22Rv1 (cell line): ENCODE results near the gene SOAT2.

Source experiments
- H3K27ac ChIP-seq: fragments of 450-650 bp; 2 replicates; pipeline ENCODE4 v1.5.1; 2017
- ZFX ChIP-seq: fragments of 450-650 bp; IDR thresholded peaks from 2 replicates; pipeline ENCODE4 v1.6.1; 2017; ENCODE audit warnings: antibody characterized with exemption, borderline replicate concordance
- TF ChIP-seq, protein P1 (sequence below): fragments of 450-650 bp; IDR thresholded peaks from 2 replicates; pipeline ENCODE4 v1.5.1; 2017; ENCODE audit warnings: mild to moderate bottlenecking

The SOAT2 gene, protein sequence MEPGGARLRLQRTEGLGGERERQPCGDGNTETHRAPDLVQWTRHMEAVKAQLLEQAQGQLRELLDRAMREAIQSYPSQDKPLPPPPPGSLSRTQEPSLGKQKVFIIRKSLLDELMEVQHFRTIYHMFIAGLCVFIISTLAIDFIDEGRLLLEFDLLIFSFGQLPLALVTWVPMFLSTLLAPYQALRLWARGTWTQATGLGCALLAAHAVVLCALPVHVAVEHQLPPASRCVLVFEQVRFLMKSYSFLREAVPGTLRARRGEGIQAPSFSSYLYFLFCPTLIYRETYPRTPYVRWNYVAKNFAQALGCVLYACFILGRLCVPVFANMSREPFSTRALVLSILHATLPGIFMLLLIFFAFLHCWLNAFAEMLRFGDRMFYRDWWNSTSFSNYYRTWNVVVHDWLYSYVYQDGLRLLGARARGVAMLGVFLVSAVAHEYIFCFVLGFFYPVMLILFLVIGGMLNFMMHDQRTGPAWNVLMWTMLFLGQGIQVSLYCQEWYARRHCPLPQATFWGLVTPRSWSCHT

DNA sequence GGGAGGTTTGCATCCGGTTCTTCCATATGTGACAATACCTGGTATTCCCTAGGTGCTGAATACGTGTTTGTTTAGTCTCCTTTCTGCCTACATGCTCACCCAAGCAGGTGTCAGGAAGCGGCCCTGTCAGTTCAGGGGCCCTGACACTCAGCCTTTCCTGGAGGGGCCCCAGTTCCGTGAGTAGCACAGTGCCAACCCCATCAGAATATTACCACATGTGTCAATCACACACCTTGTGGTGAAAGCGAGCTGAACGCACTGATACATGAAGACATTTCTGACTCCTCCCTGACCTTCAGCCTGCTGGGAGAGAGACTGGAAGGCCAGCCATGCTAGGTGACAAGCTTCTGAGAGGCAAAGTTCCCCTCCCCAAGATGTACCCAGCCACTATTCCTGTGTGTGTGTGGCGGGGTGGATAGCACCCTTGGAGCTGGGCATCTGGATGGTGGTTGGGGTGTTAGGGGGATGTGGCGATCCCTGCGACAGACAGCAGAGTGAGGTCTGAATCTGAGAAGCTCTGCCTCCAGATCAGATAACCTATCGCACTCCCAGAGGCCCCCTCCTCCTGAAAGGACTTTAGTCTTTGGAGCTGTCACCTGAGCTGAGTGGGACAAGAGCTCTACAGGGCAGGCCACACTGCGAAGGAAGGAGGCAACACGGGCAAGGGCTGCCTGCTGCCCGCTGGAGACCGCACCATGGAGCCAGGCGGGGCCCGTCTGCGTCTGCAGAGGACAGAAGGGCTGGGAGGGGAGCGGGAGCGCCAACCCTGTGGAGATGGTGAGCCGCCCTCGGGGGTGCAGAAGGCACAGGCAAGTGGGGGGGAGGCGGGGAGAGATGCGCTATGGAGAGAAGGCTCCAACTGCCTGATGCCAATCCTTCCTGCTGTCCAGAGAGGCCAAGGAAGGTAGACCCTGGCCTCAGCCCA lies at the start of gene SOAT2:
SOAT2 (plus strand) TSS at position 604 of the 925 bp plus-strand sequence; CDS start at position 696, 92 bp downstream.
- H3K27ac ChIP-seq = no peak within 1 kb of the TSS
- TF ChIP-seq, protein P1, sequence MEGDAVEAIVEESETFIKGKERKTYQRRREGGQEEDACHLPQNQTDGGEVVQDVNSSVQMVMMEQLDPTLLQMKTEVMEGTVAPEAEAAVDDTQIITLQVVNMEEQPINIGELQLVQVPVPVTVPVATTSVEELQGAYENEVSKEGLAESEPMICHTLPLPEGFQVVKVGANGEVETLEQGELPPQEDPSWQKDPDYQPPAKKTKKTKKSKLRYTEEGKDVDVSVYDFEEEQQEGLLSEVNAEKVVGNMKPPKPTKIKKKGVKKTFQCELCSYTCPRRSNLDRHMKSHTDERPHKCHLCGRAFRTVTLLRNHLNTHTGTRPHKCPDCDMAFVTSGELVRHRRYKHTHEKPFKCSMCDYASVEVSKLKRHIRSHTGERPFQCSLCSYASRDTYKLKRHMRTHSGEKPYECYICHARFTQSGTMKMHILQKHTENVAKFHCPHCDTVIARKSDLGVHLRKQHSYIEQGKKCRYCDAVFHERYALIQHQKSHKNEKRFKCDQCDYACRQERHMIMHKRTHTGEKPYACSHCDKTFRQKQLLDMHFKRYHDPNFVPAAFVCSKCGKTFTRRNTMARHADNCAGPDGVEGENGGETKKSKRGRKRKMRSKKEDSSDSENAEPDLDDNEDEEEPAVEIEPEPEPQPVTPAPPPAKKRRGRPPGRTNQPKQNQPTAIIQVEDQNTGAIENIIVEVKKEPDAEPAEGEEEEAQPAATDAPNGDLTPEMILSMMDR = no peak
- TF ChIP-seq ZFX = no peak

DNA sequence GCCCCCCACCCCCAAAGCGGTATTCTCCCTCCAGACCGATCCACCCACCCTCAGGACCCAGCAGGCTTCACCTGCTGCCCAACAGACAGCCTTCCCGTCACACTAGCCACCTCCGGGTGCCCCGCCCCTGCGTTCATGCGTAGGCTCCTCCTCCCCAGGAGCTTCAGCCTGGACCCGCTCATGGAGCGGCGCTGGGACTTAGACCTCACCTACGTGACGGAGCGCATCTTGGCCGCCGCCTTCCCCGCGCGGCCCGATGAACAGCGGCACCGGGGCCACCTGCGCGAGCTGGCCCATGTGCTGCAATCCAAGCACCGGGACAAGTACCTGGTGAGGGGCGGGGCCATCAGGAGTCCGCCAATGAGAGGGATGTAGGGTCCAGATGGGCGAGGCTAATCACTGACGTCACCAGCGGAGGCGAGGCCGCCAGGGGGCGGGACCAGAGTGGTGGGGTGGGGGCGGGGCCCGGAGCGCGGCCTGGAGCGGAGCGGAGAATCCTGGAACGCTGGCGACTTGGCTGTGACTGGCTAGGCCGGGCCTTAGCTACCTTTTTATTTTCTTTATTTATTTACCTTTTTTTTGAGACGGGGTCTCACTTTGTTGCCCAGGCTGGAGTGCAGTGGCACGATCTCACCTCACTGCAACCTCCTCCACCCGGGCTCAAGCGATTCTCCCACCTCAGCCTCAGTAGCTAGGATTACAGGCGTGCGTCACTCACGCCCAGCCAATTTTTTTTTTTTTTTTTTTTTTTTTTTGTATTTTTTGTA lies 49.0 kb upstream of the SOAT2 start:
- no peak for TF ChIP-seq ZFX
- TF ChIP-seq, protein P1 = no peak
- peak overlapping the region; percentile 100 for H3K27ac ChIP-seq

DNA sequence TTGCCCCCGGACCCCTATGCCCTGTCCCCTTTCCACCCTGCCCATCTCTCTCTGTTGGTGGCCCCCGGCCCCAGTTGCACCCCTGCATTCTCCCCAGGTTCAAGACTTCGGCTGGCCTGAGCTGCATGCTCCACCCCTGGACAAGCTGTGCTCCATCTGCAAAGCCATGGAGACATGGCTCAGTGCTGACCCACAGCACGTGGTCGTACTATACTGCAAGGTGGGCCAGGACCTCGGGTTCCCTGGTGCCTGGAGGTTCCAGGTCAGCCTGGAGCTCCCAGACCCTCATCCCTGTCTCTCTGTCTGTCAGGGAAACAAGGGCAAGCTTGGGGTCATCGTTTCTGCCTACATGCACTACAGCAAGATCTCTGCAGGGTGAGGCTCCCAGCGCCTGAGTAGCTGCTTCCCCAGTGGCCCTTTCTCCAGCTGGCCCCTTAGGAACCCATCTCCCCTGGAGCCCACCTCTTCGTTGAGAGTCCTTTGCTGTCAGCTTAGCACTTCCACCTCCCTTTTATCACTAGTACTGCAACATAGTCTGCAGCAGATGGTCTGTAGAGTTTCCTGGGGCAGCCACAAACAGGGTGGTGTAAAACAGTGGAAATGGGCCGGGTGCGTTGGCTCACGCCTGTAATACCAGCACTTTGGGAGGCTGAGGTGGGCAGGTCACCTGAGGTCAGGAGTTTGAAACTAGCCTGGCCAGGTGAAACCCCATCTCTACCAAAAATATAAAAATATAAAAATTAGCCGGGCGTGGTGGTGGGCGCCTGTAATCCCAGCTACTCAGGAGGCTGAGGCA lies 47.6 kb upstream of the SOAT2 start:
- H3K27ac ChIP-seq = peak overlapping the region; percentile 3; the same call in 1 of the 2 replicates
- TF ChIP-seq, protein P1 = no peak

DNA sequence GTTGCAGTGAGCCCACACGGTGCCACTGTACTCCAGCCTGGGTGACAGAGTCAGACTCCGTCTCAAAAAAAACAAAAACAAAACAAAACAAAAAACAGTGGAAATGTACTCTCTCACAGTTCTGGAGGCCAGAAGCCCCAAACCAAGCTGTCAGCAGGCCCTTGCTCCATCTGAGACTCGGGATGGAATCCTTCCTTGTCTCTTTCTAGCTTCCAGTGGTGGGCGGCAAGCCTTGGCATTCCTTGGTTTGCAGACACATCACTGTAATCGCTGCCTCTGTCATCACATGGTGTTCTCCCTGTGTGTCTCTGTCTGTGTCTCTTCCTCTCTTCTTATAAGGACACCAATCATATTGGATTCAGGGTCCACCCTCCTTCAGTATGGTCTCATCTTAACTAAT lies 47.0 kb upstream of the SOAT2 start:
- H3K27ac ChIP-seq = peak overlapping the region; percentile 3; the same call in 1 of the 2 replicates
- TF ChIP-seq, protein P1 = no peak
- TF ChIP-seq ZFX = no peak

DNA sequence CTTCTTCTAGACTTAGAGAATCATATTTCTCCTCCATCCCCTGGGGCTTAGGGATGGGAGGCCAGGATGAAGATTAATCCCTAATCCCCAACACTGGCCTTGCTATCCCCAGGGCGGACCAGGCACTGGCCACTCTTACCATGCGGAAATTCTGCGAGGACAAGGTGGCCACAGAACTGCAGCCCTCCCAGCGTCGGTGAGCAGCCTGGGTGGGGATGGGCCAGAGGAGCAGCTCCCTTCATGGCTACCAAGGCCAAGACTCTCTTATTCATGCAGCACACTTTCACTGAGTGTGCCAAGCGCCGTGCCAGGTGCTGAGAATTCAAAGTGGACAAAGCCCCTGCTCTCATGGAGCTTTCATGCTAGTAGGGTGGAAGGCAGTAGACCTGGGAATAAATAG lies 46.4 kb upstream of the SOAT2 start:
- H3K27ac ChIP-seq = no peak overlapping the region
- TF ChIP-seq, protein P1 = no peak
- TF ChIP-seq ZFX = no peak

DNA sequence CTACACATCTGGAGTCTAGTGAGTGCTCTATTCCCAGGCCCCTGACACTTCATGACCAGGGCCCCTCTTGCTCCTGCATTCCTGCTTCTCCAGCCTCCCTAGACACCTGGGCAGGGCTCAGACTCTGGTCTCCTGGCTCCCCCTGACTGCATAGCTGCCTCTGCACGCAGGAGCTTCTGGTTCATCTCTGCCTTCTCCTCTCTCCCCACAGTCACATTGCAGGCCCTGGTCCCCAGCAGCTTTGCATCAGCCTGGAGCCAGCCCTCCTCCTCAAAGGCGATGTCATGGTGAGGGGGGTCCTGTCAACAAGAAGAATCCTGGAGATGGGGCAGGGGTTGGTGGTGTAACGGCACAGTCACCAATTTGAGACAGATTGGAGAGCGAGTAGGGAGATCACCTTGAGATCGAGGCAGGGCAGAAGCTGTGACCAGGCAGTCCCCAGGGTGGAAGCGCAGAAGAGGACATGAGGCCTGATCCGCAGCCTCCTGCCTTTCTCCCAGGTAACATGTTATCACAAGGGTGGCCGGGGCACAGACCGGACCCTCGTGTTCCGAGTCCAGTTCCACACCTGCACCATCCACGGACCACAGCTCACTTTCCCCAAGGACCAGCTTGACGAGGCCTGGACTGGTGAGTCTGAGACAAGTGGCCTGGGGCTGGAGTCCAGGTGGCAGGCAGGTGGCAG lies 45.3 kb upstream of the SOAT2 start:
- no peak overlapping the region for H3K27ac ChIP-seq
- no peak for TF ChIP-seq ZFX
- TF ChIP-seq, protein P1 = no peak
